ENCODE data around the gene MAGI1. TPM values are rescaled to one million over a fixed set of nuclear protein-coding genes. Genes with fewer than 3 reads are reported as not detected.

Gene MAGI1
- total and polyA plus RNA-seq, 2 donors (not counting 1 experiment from before 2014, with no cell fraction given): 15.7 to 23.7 TPM

DNA sequence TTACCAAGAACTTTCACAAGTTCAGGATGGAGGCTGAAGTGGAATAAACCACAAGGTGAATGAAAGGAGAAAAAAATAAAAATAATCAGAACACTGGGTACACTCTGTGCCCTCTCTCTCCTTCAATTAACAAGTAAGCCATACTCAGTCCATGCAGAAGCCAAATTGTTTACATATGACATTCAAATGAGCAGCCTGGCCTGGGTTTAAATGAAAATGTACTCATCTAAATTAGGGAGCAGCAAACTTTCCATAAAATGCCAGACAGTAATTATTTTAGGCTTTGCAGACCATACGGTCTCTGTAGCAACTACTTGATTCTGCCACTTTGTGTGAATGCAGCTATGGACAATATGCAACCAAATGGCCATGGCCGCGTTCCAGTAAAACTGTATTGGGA is 376.6 kb downstream of the MAGI1 start:
- DNase-seq (ENCODE audit: low read depth in 2 of 2): no peak
- Histone ChIP-seq H2AFZ (ENCODE audit: low read length) (no peak overlapping the region), H3K4me3 (replicated peaks in 1 of 4; ENCODE audit: control extremely low read depth in 1 of 4, insufficient read depth in 1 of 4, low read depth in 3 of 4, low read length in 4 of 4) (no peak overlapping the region), H4K20me1 (ENCODE audit: control insufficient read depth, extremely low read depth, insufficient read depth, low read length) (no peaks in the 10 kb centered on the region), H3K27me3 (ENCODE audit: control insufficient read depth, insufficient read depth, low read length) (no peaks in the 10 kb centered on the region), H3K9me3 (ENCODE audit: control insufficient read depth, insufficient read depth, low read depth, low read length) (no peaks in the 10 kb centered on the region), H3K27ac (ENCODE audit: insufficient read depth, low read length) (no peak overlapping the region), H3K79me2 (ENCODE audit: control insufficient read depth, insufficient read depth, low read length) (no peaks in the 10 kb centered on the region), H3K4me1 (ENCODE audit: control insufficient read depth, extremely low read depth, insufficient read depth, low read length) (no peaks in the 10 kb centered on the region), H3K9ac (ENCODE audit: insufficient read depth, low read length) (no peak overlapping the region), H3K36me3 (ENCODE audit: control insufficient read depth, insufficient read depth, low read length) (no peaks in the 10 kb centered on the region), H3K4me2 (ENCODE audit: extremely low read depth, insufficient read depth, low read length) (no peak overlapping the region)
- no peak for TF ChIP-seq EZH2 (IDR thresholded peaks at IDR 0.05; ENCODE audit: low read length, missing control alignments)
- no peak for TF ChIP-seq CTCF (conservative IDR thresholded peaks at IDR 0.05 in 1 of 2, IDR thresholded peaks at IDR 0.05 in 1 of 2; ENCODE audit: low read depth in 1 of 2, low read length in 2 of 2)

DNA sequence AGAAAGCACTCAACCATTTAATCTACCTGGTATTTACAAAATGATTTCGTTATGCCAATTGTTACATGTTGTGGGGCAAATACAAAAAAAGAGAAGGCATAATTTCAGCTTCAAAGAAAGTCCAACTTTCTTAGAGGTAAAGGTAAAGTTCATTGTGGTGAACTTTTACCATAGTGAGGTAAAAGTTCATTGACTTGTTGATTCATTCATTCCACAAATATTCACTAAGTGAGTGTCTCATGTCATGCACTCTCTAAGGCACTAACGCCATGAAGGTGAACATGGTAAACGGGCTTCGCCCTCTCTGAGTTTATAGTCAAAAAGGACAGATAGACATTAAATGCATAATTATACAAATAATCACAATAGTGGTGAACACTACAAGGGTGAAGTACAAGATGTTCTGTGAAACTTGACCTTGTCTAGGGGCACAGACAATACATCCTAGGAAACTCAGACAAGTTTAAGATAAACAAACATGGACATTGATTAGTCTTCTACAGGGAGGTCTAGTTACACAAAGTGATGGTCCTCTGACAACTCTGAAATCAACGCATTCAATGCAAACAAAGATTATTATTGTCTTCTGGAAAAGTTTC is 378.6 kb downstream of the MAGI1 start:
- Histone ChIP-seq H3K4me3 (replicated peaks in 1 of 4; ENCODE audit: control extremely low read depth in 1 of 4, insufficient read depth in 1 of 4, low read depth in 3 of 4, low read length in 4 of 4) (no peak overlapping the region), H3K9ac (ENCODE audit: insufficient read depth, low read length) (no peak overlapping the region), H2AFZ (ENCODE audit: low read length) (no peak overlapping the region), H3K9me3 (ENCODE audit: control insufficient read depth, insufficient read depth, low read depth, low read length) (no peaks in the 10 kb centered on the region), H3K4me2 (ENCODE audit: extremely low read depth, insufficient read depth, low read length) (no peak overlapping the region), H3K36me3 (ENCODE audit: control insufficient read depth, insufficient read depth, low read length) (no peaks in the 10 kb centered on the region), H3K27me3 (ENCODE audit: control insufficient read depth, insufficient read depth, low read length) (no peaks in the 10 kb centered on the region), H4K20me1 (ENCODE audit: control insufficient read depth, extremely low read depth, insufficient read depth, low read length) (no peaks in the 10 kb centered on the region), H3K79me2 (ENCODE audit: control insufficient read depth, insufficient read depth, low read length) (no peaks in the 10 kb centered on the region), H3K27ac (ENCODE audit: insufficient read depth, low read length) (no peak overlapping the region), H3K4me1 (ENCODE audit: control insufficient read depth, extremely low read depth, insufficient read depth, low read length) (no peaks in the 10 kb centered on the region)
- TF ChIP-seq EZH2 (IDR thresholded peaks at IDR 0.05; ENCODE audit: low read length, missing control alignments): no peak
- no peak for TF ChIP-seq CTCF (conservative IDR thresholded peaks at IDR 0.05 in 1 of 2, IDR thresholded peaks at IDR 0.05 in 1 of 2; ENCODE audit: low read depth in 1 of 2, low read length in 2 of 2)
- no peak for DNase-seq (ENCODE audit: low read depth in 2 of 2)

GRCh38 chr3:65659396-65659795 is 379.3 kb downstream of the MAGI1 start:
- no peak overlapping the region for H3K4me2 ChIP-seq (ENCODE audit: extremely low read depth, insufficient read depth, low read length)

More at GRCh38 chr3:65659396-65659795, 379.3 kb downstream of the MAGI1 start:
- H3K36me3 ChIP-seq (ENCODE audit: control insufficient read depth, insufficient read depth, low read length): no peaks in the 10 kb centered on the region
- TF ChIP-seq EZH2 (IDR thresholded peaks at IDR 0.05; ENCODE audit: low read length, missing control alignments): no peak
- no peak for TF ChIP-seq CTCF (conservative IDR thresholded peaks at IDR 0.05 in 1 of 2, IDR thresholded peaks at IDR 0.05 in 1 of 2; ENCODE audit: low read depth in 1 of 2, low read length in 2 of 2)
- H3K9ac ChIP-seq (ENCODE audit: insufficient read depth, low read length): no peak overlapping the region
- no peak overlapping the region for H3K27ac ChIP-seq (ENCODE audit: insufficient read depth, low read length)
- no peaks in the 10 kb centered on the region for H3K79me2 ChIP-seq (ENCODE audit: control insufficient read depth, insufficient read depth, low read length)
- no peak overlapping the region for H2AFZ ChIP-seq (ENCODE audit: low read length)
- no peaks in the 10 kb centered on the region for H3K9me3 ChIP-seq (ENCODE audit: control insufficient read depth, insufficient read depth, low read depth, low read length)
- no peaks in the 10 kb centered on the region for H3K27me3 ChIP-seq (ENCODE audit: control insufficient read depth, insufficient read depth, low read length)
- no peak for DNase-seq (ENCODE audit: low read depth in 2 of 2)
- no peak overlapping the region for H3K4me3 ChIP-seq (replicated peaks in 1 of 4; ENCODE audit: control extremely low read depth in 1 of 4, insufficient read depth in 1 of 4, low read depth in 3 of 4, low read length in 4 of 4)
- H4K20me1 ChIP-seq (ENCODE audit: control insufficient read depth, extremely low read depth, insufficient read depth, low read length): no peaks in the 10 kb centered on the region
- H3K4me1 ChIP-seq (ENCODE audit: control insufficient read depth, extremely low read depth, insufficient read depth, low read length): no peaks in the 10 kb centered on the region
